DND-41 (cell line): ENCODE results near the gene RBM20.

ENCODE experiments used
- ATAC-seq: fragments of 200-7000 bp; cut with Tn5 transposase; 3 replicates; pipeline ENCODE4 v1.9.1; 2021; ENCODE audit warnings: low read depth; ENCODE audit not compliant: insufficient read depth
- DNase-seq: peaks from one replicate; pipeline ENCODE4 v3.0.0-alpha.2; 2020
- H2AFZ ChIP-seq: 2 replicates; pipeline ENCODE4 v1.6.0; 2012; ENCODE audit warnings: low read depth, low read length
- H3K27ac ChIP-seq: 2 replicates; pipeline ENCODE4 v1.5.1; 2012; ENCODE audit warnings: low read length, inconsistent platforms
- H3K27me3 ChIP-seq: fragments of 200-600 bp; sonication (generic); 2 replicates; pipeline ENCODE4 v1.6.0; 2012; ENCODE audit warnings: low read length, mild to moderate bottlenecking, inconsistent platforms; ENCODE audit not compliant: insufficient read depth, poor library complexity
- H3K36me3 ChIP-seq: 2 replicates; pipeline ENCODE4 v1.5.1; 2012; ENCODE audit warnings: low read length, inconsistent platforms; ENCODE audit not compliant: insufficient read depth
- H3K4me1 ChIP-seq: 2 replicates; pipeline ENCODE4 v1.5.1; 2012; ENCODE audit warnings: mild to moderate bottlenecking, low read length; ENCODE audit not compliant: insufficient read depth
- H3K4me2 ChIP-seq: 2 replicates; pipeline ENCODE4 v1.6.0; 2012; ENCODE audit warnings: mild to moderate bottlenecking, moderate library complexity, low read length, inconsistent platforms; ENCODE audit not compliant: insufficient read depth
- H3K4me3 ChIP-seq, 2 experiments: fragments of 200-600 bp in 1 of 2; shearing (Covaris generic) in 1 of 2; 2 replicates each; pipeline ENCODE4 v1.5.1; 2012 to 2016; ENCODE audit warnings: inconsistent platforms in 2 of 2, low read length in 2 of 2, mild to moderate bottlenecking in 2 of 2, low read depth in 1 of 2, moderate library complexity in 1 of 2
- H3K79me2 ChIP-seq: 2 replicates; pipeline ENCODE4 v1.6.0; 2012; ENCODE audit warnings: low read length, inconsistent platforms; ENCODE audit not compliant: insufficient read depth
- H3K9ac ChIP-seq: 2 replicates; pipeline ENCODE4 v1.6.0; 2012; ENCODE audit warnings: low read depth, mild to moderate bottlenecking, inconsistent platforms, low read length, moderate library complexity
- H3K9me3 ChIP-seq: 2 replicates; pipeline ENCODE4 v1.5.1; 2012; ENCODE audit warnings: low read length, moderate library complexity, mild to moderate bottlenecking, inconsistent platforms; ENCODE audit not compliant: insufficient read depth, severe bottlenecking
- H4K20me1 ChIP-seq: 2 replicates; pipeline ENCODE4 v1.6.0; 2012; ENCODE audit warnings: low read length; ENCODE audit not compliant: insufficient read depth
- EZH2 ChIP-seq: IDR thresholded peaks from 3 replicates; pipeline ENCODE4 v1.6.1; 2012; ENCODE audit warnings: borderline replicate concordance, low read depth, mild to moderate bottlenecking, moderate library complexity, low read length, inconsistent platforms; ENCODE audit not compliant: severe bottlenecking
- TF ChIP-seq, protein P1 (sequence below): IDR thresholded peaks from 2 replicates; pipeline ENCODE4 v1.5.1; 2012; ENCODE audit warnings: borderline replicate concordance, low read length, moderate library complexity, mild to moderate bottlenecking; ENCODE audit not compliant: poor library complexity, severe bottlenecking; ENCODE audit errors: extremely low read depth

Gene RBM20

DNA sequence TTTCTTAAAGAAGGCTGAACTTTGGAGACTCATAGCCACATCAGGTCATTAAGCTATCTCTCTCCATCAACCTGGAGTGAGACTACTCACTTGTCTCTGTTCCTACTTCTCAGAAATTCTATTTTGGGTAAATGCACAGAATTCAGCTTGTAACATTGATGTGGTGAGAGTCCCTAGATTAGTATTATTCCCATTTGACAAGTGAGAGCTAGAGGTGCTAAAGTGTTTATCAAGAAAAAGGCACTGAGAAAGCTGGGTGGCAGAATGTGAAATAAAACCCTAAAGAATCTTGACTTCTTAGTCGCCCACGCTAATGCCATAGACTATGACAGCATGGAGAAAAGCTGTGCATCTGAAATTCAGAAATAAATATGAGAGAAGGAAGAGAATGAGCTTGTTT lies 154.2 kb downstream of the RBM20 start:
- Histone ChIP-seq H3K4me1 (peaks cover 12% of the 10 kb centered on the region), H3K9me3 (no peaks in the 10 kb centered on the region), H3K9ac (no peak overlapping the region), H3K36me3 (no peaks in the 10 kb centered on the region), H3K4me3 (no peak overlapping the region), H3K27ac (no peak overlapping the region), H3K4me2 (no peak overlapping the region), H2AFZ (no peak overlapping the region), H3K79me2 (no peaks in the 10 kb centered on the region), H3K27me3 (peaks cover 4% of the 10 kb centered on the region), H4K20me1 (0 out of 2 replicates have a peak, but pooled peaks cover 3% of the 10 kb centered on the region)
- no peak for TF ChIP-seq EZH2
- TF ChIP-seq, protein P1, sequence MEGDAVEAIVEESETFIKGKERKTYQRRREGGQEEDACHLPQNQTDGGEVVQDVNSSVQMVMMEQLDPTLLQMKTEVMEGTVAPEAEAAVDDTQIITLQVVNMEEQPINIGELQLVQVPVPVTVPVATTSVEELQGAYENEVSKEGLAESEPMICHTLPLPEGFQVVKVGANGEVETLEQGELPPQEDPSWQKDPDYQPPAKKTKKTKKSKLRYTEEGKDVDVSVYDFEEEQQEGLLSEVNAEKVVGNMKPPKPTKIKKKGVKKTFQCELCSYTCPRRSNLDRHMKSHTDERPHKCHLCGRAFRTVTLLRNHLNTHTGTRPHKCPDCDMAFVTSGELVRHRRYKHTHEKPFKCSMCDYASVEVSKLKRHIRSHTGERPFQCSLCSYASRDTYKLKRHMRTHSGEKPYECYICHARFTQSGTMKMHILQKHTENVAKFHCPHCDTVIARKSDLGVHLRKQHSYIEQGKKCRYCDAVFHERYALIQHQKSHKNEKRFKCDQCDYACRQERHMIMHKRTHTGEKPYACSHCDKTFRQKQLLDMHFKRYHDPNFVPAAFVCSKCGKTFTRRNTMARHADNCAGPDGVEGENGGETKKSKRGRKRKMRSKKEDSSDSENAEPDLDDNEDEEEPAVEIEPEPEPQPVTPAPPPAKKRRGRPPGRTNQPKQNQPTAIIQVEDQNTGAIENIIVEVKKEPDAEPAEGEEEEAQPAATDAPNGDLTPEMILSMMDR: no peak
- ATAC-seq: no peak
- DNase-seq: no peak

- no peaks in the 10 kb centered on the region for H3K36me3 ChIP-seq
- H3K4me3 ChIP-seq: no peak overlapping the region
- H3K9ac ChIP-seq: no peak overlapping the region
- no peaks in the 10 kb centered on the region for H3K9me3 ChIP-seq
- H3K4me2 ChIP-seq: peak overlapping the region; percentile 39; the same call in 1 of the 2 replicates
- no peaks in the 10 kb centered on the region for H3K79me2 ChIP-seq
- ATAC-seq: no peak
- H3K27ac ChIP-seq: no peak overlapping the region
- TF ChIP-seq EZH2: no peak
- TF ChIP-seq, protein P1: no peak
- peaks cover 12% of the 10 kb centered on the region for H3K4me1 ChIP-seq
- no peak for DNase-seq
- H3K27me3 ChIP-seq: peaks cover 4% of the 10 kb centered on the region
- peak overlapping the region; percentile 70; the same call in 1 of the 2 replicates for H2AFZ ChIP-seq
- H4K20me1 ChIP-seq: no peaks in the 10 kb centered on the region
Measured at GRCh38 chr10:110802090-110802489, 158.0 kb downstream of the RBM20 start.

GRCh38 chr10:110802551-110803238 lies 158.6 kb downstream of the RBM20 start:
- no peaks in the 10 kb centered on the region for H3K9me3 ChIP-seq
- no peaks in the 10 kb centered on the region for H3K36me3 ChIP-seq
- H2AFZ ChIP-seq: peak overlapping the region; percentile 70
- no peak overlapping the region for H3K9ac ChIP-seq
- H3K4me2 ChIP-seq: peak overlapping the region; percentile 39
- peaks cover 12% of the 10 kb centered on the region for H3K4me1 ChIP-seq
- no peaks in the 10 kb centered on the region for H4K20me1 ChIP-seq
- no peak overlapping the region for H3K4me3 ChIP-seq
- ATAC-seq (peak; percentile 78), DNase-seq (peak; percentile 10)
- no peaks in the 10 kb centered on the region for H3K79me2 ChIP-seq
- TF ChIP-seq EZH2: no peak
- TF ChIP-seq, protein P1: no peak
- peaks cover 4% of the 10 kb centered on the region for H3K27me3 ChIP-seq
- no peak overlapping the region for H3K27ac ChIP-seq
